GM18870 (cell line): ENCODE results near the gene AK5.

ENCODE experiments used
- ATAC-seq: cut with Tn5 transposase; IDR thresholded peaks from one replicate; pipeline ENCODE4 v1.9.1; 2021; ENCODE audit warnings: moderate library complexity; ENCODE audit not compliant: unreplicated experiment

Gene AK5

GRCh38 chr1:77583483-77583882 lies 301.7 kb downstream of the AK5 start:
- ATAC-seq = no peak

GRCh38 chr1:77584884-77585283 lies 303.1 kb downstream of the AK5 start:
- ATAC-seq = no peak

GRCh38 chr1:77585610-77586314 lies 303.9 kb downstream of the AK5 start:
- ATAC-seq = no peak

GRCh38 chr1:77589231-77589630 lies 307.4 kb downstream of the AK5 start:
- ATAC-seq = no peak

GRCh38 chr1:77590651-77591050 lies 308.8 kb downstream of the AK5 start:
- no peak for ATAC-seq

GRCh38 chr1:77592906-77593305 lies 311.1 kb downstream of the AK5 start:
- ATAC-seq = no peak

GRCh38 chr1:77594366-77595112 lies 312.7 kb downstream of the AK5 start:
- peak; percentile 95 for ATAC-seq

- no peak for ATAC-seq
Measured at GRCh38 chr1:77597310-77597709, 315.5 kb downstream of the AK5 start.

GRCh38 chr1:77605246-77606026 lies 323.6 kb downstream of the AK5 start:
- no peak for ATAC-seq

GRCh38 chr1:77608893-77609292 lies 327.1 kb downstream of the AK5 start:
- no peak for ATAC-seq
